Measurements from ENCODE around the gene INPP5E. TPM values are rescaled to one million over a fixed set of nuclear protein-coding genes. Genes with fewer than 3 reads are reported as not detected.

Gene INPP5E
- polyA plus RNA-seq, 10 donors: 7.4 to 12.8 (median 10.4) TPM

DNA sequence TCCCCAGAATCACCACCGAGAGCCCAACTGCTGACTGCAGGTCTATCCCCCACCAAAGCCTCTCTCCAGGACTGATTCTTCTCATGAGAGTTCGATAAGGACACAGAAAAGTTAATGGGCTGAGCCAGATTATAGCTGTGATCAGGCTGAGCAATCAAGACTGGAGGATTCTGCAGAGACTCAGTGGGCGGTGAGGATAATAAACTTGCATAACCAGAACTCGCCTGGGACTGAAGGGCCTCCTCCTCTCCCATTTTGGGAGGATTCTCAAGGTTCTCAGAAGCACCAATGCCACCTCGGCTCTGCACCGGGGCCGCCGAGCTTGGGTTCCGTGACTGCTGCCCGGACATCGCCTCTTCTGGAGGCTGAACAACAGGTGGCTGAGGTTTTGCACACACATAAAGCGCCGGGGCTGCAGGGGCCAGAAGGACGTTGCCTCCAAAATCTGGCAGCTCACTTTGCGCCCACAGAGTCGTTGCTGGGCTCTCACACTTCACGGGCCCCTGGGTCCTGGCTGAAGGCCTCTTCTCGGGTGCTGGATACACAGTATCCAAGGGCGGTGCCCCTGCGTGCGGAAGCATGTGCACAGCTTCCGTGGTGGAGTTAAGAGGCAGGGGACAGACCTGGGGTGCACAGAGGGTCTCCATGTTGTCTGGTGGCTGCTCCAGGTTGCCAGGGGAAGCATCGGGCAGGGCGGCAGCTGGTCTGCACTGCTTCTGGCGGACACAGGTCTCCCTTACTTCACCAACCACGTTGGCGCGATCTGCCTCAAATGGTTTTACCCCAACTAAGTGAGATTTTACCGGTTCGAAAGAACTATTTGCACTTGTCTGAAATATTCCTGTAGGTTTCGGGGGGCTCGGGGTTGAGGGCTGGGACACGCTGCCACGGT is 35.6 kb upstream of the INPP5E start:
- DNase-seq: no peak

GRCh38 chr9:136474021-136474640 is 34.5 kb upstream of the INPP5E start:
- no peak for DNase-seq

DNA sequence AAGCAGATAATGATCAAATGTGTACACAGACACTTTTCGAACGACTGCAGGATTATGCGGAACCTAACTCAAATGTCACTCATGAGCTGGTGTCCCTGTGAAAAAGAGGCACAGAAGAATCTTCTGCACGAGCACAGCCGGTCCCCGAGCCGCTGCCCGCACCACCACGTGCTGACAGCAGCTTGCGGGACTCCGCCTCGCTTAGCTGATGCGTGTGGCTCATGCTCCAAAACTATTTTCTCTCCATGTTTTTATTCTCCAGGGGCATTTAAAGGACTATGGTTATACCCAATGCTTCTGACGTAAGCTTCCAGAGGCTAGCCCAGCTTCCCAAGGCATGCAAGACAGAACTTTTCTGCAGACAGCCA is 33.7 kb upstream of the INPP5E start:
- DNase-seq: no peak

DNA sequence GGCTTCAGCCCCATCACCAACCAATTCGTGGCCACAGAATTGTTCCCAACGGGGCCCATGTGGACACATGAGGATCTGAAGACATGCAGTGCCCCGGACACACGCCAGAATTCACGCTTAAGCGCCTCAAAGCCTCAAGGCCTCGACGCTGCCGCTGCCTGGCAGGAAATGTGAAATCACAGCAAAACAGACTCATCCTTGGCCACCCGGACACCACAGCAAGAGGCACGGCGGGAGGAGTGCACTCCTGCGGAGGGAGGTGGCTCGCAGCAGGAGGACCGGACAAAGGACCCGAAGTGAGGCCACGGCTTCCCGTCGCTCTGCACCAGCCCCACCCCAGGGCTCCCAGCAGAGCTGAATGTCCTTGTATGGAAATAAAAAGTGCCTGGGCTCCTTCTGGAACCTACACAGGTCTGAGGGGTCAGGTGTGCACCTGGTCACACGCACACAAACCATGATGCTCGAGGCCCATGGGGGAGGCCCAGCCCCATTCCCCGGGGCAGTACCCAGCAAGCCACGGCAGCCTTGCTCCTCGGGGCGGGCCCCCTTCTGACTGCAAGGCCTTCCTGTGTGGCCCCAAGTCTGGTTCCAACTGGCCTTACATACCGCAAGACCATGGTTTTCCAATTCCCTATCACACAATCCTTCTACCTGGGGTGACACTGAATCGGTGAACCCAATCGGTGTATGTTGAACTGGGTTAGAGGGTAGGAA is 33.2 kb upstream of the INPP5E start:
- DNase-seq: no peak

DNA sequence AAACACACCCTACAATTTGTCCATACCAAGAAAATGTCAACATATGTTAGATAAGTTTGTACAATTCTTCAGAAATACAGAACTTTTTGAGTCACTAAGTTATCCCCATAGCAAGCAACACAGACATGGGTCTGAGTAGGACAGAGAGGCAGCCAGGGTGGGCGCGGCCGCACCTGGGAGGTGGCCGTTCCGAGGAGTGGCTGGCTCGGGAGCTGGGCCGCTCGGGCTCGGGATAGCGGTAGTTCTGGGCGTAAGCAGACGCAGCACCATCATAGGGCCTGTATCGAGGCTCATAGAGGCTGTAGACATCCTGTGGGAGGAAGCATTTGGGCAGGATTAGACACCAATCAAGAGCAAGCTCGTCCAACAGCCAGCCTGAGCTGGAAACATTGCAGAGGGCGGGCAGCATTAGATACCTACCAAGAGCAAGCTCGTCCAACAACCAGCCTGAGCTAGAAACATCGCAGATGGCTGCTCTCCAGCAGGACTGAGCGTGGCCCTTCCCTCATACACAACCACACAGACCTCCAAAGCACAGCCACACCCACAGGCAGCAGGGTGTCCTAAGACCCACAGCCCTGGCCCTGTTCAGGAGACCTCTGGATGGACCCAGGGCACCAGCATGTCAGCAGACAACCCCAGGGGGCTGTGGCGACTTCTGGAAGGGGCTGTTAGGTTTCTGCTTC is 32.3 kb upstream of the INPP5E start:
- DNase-seq: no peak

GRCh38 chr9:136470792-136471469 is 31.3 kb upstream of the INPP5E start:
- DNase-seq: no peak

- DNase-seq: no peak
Measured at GRCh38 chr9:136470356-136470755, 30.7 kb upstream of the INPP5E start.

DNA sequence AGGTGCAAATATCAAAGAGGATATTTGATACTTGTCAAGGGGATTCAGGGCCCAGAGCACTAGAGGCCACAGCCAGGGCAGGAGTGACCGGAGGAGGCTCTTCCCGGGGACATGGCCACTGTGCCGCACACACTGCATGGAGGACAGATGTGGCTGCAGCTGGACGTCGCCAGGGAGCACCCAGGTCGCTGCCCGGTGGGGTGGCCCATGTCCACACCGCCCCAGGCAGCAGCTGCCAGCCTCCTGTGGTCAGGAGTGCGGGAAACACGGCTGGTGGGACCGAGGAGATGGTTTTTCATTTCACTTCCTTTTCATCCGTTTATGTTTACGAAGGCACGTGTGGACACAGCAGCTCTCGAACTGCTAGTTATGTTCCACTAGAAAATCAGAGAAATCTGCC is 28.1 kb upstream of the INPP5E start:
- no peak for DNase-seq

DNA sequence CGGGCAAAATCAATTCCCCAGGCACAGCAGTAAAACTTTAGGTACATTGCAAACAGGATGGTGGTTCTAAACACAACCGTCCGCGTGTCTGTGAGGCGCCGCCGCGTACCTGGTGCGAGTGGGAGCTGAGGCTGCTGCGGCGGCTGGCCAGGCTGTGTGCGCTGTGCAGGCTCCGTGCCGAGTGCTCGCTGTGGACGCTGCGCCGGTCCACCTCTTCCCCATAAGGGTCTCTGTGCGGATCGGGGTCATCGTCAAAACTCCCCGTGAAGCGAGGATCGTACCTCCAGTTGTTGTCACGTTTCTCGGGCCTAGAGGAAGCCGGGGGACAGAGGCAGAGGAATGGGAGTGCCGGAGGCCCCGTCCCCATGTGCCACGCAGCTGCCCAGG is 26.5 kb upstream of the INPP5E start:
- no peak for DNase-seq

GRCh38 chr9:136465500-136466154 is 26.0 kb upstream of the INPP5E start:
- DNase-seq: no peak

DNA sequence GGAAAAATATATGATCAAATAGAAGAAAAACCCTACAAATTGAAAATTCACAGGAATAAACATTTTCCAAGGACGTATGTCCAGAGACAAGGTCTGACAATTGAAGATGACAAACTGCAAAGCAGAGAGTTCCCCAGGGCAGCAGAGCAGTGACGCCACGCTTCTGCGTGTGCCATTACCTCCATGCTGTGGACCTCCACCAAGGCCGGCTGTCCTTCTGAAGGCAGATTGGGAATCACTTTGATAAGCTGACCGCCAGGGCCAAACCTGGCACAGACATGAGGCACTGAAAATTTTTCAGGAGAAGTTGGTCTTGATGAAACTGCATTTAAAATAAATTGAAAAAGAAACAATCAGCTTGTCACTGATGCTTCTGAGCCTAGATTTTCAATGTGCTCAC is 24.6 kb upstream of the INPP5E start:
- DNase-seq: no peak

- no peak for DNase-seq
Measured at GRCh38 chr9:136463578-136463977, 23.9 kb upstream of the INPP5E start.

DNA sequence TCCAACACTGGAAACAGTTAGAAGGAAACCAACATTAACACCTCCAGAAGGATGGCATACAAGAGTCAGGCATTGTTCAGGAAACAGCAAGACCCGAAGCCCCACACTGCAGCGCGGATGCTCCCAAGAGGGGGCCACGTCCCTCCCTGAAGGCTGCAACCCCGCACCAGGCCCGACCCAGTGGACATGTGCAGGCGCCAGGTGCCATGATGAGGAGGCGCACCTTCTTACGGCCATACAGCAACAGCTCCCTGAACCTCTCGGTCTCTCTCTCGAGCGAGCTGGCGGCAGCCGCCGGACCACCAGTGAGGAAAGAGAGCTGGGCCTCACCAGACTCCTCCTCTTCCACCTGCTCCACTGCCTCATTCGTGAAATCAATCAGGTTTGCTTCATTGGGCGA is 23.0 kb upstream of the INPP5E start:
- DNase-seq: no peak

DNA sequence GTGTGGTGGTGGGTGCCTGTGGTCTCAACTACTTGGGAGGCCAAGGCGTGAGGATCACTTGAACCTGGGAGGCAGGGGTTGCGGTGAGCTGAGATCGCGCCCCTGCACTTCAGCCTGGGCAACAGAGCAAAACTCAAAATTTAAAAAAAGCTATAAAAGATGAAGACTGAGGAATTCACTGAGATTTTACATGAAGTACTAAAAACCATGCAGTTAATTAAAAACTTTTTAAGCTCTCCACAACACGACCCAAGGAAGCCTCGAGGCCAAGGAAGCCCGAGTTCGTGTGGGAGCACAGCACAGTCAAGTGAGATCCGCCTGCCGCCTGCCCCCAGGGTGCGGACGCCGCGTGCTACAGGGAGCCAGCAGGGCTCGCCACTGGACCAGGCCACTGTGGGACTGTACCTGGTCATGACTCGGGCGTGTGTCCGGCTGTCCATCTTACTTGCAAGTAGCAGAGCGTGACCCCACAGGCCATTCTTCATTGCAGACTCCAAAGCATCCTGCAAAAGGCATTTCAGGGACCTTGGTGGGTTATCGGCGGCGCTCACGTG is 21.2 kb upstream of the INPP5E start:
- DNase-seq: no peak

DNA sequence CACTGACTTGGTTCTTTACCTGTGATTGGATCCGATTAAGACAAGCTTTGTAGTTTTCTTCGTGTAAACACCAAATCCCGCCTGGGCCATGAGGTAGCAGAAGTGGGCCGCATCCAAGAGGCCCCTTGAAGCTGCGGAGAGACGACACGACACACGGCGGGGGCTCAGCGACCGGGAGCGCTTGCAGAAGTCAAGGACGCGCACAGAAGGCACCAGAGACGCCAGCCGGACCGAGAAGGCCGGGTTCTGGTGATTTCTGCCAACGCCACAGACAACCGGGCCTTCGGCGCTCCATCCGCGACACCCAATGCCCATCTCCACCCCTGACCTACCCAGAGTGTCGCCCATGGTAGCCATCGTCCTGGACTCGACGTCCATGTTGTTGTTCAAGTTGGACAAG is 19.8 kb upstream of the INPP5E start:
- no peak for DNase-seq

DNA sequence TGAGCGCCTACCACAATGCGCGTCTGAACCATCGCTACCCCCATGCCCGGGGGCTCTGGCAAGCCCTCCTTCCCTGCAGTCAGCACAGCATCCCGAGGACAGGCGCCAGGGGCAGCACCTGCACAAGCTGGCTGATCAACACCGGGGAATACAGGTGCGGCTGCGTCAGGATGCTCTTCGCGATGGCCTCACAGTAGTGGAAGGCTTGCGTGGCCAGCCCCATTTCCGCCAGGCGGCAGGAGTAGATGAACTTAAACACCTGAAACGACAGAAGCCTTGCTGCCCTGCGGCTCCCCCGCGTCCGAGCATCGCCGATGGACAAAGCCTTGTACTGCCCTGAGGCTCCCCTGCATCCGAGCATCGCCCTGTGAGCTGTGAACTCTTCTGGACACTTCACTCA is 17.7 kb upstream of the INPP5E start:
- no peak for DNase-seq

- DNase-seq: no peak
Measured at GRCh38 chr9:136456258-136456657, 16.6 kb upstream of the INPP5E start.

DNA sequence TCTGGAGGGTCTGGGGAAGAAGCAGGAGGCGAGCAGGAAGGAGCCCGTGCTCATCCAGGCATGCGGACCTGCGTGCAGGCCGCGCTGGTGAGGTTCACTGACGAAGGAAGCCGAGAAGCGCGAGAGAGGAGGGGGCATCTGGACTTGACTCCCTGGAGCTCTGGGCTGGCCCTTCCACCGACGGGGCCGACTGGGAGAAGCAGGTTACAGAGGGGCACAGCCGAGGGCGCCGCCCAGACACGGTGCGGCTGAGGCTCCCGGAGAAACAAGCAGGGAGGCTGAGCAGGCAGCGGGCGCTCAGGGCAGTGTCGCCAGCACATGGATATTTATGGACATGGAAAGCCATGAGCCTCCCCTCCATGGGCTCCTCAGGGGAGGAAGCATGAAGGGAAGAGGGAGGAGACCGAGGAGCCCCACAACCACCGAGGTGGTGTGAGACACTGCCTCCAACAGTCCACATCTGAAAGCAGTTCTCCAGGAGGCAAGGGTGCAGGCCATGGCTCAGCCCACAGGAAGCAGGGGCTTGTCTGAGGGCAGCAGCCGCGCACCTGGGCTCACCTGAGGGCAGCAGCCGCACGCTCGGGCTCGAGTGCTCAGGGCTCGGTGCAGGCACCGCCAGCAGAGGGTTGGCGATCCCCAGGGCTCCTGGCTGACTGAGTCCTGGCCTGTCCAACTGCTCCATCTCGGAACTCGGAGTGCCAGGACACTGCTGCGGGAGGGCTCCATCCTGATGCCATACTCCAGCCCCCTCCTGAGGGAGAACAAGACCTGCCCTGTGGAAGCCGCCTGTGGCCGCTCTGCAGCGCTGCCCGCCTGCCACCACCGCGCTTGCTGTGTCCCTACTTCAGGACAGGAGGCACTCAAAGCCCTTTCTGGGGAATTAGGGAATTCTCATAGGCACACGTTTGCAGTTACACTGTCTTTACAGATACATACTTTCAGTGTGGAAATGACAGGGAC is 15.7 kb upstream of the INPP5E start:
- DNase-seq: no peak

DNA sequence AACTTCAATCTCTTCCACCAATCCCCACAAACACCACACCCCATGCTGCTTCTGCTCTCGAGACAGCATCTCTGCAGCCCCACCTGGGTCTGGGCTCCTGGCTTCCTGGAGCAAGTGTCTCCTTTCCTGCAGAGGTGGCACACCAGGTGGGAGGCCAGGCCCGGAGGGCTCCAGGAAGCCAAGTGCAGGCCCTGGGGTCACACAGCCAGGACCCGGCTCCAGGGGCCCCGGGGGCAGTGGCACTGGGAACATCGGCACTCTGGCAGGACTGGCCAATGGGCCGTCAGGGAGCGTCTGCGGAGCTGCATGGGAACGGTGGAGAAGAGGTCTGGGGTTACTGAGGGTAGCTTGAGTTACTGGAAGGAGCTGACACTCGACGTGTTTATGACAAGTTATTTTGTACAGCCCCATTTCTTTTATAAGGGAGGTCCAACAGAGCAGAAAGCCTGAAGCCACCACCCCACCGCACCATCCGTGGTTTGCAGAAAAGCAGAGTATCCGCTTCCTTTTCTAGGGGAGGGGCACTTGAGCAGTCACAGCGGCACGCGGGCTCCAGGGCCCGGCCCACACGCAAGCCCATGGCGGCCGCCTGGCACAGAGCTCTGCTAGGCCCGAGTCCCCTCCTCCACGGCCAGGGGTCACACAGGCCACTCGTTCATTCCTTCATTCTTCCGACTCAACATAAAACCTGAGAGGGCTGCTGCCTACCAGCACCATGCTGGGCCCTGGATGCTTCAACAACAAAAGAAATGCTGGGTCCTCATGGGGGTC is 14.6 kb upstream of the INPP5E start:
- DNase-seq: no peak

Measured in muscle of back (tissue), 11 donors.